GM15510 (cell line): ENCODE data around the gene HBEGF.

ENCODE experiments used
- POLR2A ChIP-seq: IDR thresholded peaks from 3 replicates; pipeline ENCODE4 v1.6.1; 2011; ENCODE audit warnings: borderline replicate concordance; ENCODE audit not compliant: insufficient read length; ENCODE audit errors: extremely low read depth

The HBEGF gene

DNA sequence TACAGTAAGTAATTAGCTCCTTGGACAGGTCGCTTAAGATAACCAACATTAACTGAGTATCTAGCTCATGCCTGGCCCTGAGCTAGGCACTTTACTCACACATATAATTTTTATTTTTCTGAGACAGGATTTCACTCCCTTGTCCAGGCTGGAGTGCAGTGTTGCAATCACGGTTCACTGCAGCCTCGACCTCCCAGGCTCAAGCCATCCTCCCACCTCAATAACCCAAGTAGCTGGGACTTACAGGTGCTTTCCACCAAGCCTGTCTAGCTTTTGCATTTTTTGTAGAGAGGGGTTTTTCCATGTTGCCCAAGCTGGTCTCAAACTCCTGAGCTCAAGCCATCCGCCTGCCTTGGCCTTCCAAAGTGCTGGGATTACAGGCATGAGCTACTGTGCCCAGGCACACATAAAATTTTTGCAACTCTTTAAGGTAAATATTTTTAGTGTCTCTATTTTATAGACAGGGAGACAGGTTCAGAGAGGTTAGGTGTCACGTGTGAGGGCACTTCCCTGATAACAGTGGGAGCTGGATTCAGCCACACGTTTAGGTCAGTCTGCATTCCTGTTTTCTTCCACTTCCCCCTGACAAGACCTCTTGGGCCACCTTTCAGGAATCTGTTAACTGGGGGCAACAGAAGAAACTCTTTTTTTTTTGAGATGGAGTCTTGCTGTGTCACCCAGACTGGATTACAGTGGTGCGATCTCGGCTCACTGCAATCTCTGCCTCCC, 18.2 kb downstream of the HBEGF start:
- TF ChIP-seq POLR2A: no peak

- TF ChIP-seq POLR2A: no peak
Observed at GRCh38 chr5:140327589-140327988, 18.8 kb downstream of the HBEGF start.

DNA sequence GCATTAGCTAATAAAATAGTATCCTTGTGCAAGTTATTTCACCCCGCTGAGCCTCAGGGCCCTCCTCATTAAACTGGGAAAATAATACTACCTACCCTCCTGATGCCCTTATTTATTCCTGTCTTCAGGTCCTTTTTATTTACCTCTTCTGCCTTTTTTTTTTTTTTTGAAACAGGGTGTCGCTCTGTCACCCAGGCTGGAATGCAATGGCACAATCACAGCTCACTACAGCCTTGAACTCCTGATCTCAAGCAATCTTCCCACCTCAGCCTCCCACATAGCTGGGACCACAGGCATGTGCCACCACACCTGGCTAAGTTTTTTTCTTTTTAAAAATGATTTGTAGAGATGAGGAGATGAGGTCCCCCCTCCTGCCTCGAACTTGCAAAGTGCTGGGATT, 20.9 kb downstream of the HBEGF start:
- no peak for TF ChIP-seq POLR2A

DNA sequence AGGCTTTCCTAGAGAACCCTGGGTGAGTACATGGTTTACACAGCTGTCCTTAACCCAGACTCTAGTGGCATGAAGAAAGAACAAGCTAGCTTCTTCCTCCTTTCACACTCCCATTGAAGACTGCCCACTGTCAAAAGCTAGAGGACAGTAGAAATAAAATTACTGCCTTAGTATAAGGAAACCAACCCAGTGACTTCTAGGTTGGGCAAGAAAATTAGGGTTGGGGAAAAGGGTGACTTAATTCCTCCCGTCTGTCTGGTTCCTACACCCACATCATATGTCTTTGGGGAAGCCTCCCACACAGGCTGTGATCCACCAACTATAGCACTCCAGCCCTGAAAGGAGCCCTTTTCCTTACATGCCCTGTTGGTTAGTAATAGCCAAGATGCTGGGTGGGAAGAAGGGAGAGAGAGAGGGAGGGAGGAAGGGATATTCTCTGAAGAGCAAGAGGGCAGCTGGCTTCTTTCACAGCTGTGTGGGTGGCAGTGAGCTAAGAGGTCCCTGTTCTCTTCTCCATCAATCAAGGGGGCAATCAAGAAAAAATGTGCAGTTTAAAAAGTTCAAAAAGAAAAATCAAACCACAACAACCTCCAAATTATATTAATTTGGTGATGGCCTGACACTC, 21.7 kb downstream of the HBEGF start:
- no peak for TF ChIP-seq POLR2A

- no peak for TF ChIP-seq POLR2A
Observed at GRCh38 chr5:140324041-140324600, 22.3 kb downstream of the HBEGF start.

DNA sequence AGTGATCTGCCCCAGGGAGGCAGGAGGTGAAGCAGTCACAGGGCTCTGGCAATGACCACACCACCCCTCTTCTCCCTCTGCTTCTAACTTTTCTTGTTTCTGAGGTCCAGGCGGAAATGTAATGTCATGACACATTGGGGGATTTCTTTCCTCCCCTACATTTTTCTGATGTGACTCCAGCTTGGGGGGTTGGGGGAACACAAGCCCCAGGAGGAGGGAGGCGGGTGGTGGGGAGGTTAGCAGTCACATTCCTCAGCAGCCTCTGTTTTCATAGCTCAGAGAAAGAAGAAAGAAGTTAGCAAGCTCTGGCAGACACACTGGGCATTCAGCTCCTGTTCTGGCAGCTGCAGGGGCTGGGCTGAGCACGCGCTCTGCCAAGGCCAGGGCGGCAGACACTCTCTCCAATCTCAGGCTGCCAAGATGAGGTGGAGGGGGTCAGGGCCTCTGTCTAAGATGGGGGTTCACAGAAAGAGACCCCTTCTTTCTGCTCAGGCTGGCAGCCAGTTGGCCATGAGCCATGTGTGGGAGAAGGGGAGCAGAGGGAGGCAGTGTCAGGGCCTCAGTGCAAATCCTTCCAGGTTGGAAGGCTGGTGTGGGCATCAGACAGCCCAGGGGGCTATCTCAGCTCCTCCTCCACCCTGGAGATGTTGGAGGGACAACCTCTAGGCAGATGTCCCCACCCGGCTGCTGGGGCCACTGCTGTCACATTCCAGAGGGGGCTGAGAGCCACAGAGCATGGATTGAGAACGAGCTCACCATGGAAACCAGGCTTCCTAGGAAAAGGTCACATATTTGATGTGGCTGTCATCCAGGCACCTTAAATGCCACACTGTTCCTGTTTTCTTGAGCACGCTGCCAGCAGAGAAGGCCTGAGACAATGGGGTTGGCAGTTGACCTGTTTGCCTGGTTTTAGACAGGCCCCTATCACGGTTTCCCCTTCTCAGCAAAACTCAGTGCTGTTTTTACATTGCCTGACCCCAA, 23.4 kb downstream of the HBEGF start:
- no peak for TF ChIP-seq POLR2A

DNA sequence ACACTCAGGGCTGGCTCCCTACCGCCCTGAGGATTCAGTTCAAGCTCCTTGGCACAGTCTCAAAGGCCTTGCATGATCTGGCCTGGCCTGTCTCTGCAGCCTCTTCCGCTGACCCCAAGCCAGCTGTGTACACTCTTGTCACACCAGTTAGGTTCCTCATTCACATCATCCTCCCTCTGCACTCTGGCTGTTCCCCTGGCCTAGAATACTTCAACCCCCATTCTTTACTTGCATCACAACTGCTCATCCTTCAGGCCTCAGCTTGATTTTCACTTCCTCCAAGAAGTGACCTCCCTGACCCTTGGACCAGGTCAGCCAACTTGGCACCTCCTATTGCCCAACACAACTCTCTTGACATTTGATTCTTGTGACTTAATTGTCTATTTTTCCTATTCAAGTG, 24.6 kb downstream of the HBEGF start:
- no peak for TF ChIP-seq POLR2A

DNA sequence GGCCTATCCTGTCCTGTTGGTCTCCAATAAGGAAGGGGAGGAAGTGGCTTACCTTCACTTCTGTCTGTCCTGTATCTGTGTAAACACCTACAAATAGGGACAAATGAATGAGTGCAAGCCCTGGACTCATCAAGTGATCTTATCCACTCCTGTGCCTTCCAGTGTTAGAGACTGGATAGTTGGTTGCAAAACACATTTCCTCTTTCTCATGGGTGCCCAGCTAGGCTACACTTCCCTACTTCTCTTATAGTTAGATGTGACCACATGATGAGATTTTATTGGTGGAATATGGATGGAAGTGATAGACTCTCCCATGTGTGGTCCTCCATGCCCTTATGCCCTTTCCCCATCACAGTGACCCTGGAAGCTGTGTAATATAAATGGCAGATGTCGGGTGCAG, 26.6 kb downstream of the HBEGF start:
- no peak for TF ChIP-seq POLR2A

- no peak for TF ChIP-seq POLR2A
Observed at GRCh38 chr5:140318792-140319191, 27.6 kb downstream of the HBEGF start.

DNA sequence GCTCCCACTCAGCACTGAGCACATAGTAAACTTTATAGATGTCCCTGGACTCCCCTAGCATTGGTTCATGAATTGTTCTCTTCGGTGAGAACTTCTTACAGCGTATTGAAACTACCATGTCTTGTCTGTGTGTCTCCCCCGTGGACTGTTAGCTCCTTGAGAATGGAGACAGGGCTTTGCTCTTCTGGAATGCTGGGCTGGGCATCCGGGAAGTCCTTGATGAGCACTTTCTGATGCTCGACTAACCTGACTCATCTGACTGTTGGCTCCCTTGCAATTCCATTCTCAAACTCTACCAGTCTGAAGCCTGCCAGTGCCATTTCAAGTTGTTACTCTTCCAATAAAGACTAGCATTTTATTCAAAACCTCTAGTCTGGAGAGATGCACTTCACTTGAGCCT, 28.5 kb downstream of the HBEGF start:
- no peak for TF ChIP-seq POLR2A

DNA sequence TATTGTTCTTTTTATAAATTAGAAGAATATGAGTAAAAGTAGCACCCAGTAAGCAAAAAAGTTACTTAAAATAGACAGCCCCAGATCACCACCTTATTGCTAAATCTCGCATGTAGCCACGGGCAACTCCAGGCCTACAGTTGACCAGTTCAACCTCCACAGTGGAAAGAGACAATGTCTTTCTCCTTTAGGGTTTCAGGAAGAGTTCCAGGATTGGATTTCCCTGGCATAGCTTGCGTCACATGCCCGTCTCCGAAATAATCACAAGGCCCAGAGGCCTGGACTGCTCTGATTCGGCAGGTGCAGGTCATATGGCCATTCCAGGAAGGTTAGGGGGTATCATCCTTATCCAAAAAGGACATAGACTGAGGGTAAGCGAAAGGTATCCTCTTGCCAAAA, 33.6 kb downstream of the HBEGF start:
- no peak for TF ChIP-seq POLR2A

- no peak for TF ChIP-seq POLR2A
Observed at GRCh38 chr5:140312067-140312790, 34.2 kb downstream of the HBEGF start.

- no peak for TF ChIP-seq POLR2A
Observed at GRCh38 chr5:140311011-140311467, 35.4 kb downstream of the HBEGF start.

GRCh38 chr5:140310434-140310833, 36.0 kb downstream of the HBEGF start:
- no peak for TF ChIP-seq POLR2A
